T-helper 9 cell (primary cell): Measurements from ENCODE around the gene SYT6.
"Not testable (repeated sequence)": the region's sequence is repeated elsewhere in the genome, so short reads cannot be mapped to it uniquely, and the experiment has no call there.

Source experiments
- DNase-seq: peaks from one replicate; pipeline ENCODE4 v3.0.0-alpha.2; 2020

The SYT6 gene

GRCh38 chr1:114091711-114092110 is 62.0 kb downstream of the SYT6 start:
- DNase-seq = no peak

GRCh38 chr1:114090738-114091505 is 62.7 kb downstream of the SYT6 start:
- DNase-seq = no peak

DNA sequence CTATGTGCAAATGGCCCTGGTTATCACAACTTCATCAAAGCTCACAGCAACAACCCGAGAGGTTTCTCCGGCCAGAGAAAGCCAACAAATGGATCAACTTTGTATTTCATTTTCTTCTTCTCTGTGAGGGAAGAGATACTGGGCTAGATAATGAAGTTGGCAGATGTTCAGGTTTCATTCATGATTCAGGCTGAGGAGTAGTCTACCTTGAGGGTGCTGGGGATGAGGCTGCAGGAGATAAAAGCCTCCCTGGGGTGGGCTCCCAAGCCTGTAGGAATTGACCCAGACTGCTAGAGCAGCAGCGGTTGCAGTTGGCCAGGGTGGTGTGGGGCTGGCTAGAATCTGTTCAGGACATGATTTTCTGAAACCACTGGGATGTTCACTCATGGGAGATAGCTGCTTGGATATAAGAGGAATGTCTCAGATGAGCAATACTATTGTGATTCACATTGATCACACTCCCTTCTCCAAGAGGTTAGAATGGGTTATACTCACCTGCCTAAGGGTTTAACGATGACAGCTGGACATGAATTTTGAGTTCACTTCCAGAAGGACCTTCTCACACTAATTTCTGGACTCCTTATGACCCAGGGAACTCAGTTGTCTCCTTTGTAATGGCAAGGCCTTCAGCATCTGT is 64.0 kb downstream of the SYT6 start:
- DNase-seq = no peak

- no peak for DNase-seq
Measured at GRCh38 chr1:114088392-114089299, 65.0 kb downstream of the SYT6 start.

- no peak for DNase-seq
Measured at GRCh38 chr1:114087495-114087894, 66.2 kb downstream of the SYT6 start.

GRCh38 chr1:114086601-114087368 is 66.9 kb downstream of the SYT6 start:
- no peak for DNase-seq

- no peak for DNase-seq
Measured at GRCh38 chr1:114082867-114083585, 70.6 kb downstream of the SYT6 start.

DNA sequence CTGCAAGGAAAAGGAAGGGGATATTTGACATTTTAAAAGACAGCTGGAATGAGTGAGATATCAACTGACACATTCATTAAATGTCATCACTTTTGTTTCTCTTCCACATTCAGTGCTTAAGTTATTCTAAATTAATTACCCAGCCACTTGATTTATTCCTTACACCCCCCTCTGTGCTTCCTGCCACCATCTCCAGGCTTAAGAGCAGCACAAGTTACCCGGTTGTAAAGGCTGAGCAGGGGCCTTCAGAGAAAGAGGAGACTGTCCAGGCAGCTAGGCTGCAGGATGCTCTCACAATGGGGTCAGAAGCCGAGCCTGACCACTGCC is 71.4 kb downstream of the SYT6 start:
- DNase-seq = no peak

DNA sequence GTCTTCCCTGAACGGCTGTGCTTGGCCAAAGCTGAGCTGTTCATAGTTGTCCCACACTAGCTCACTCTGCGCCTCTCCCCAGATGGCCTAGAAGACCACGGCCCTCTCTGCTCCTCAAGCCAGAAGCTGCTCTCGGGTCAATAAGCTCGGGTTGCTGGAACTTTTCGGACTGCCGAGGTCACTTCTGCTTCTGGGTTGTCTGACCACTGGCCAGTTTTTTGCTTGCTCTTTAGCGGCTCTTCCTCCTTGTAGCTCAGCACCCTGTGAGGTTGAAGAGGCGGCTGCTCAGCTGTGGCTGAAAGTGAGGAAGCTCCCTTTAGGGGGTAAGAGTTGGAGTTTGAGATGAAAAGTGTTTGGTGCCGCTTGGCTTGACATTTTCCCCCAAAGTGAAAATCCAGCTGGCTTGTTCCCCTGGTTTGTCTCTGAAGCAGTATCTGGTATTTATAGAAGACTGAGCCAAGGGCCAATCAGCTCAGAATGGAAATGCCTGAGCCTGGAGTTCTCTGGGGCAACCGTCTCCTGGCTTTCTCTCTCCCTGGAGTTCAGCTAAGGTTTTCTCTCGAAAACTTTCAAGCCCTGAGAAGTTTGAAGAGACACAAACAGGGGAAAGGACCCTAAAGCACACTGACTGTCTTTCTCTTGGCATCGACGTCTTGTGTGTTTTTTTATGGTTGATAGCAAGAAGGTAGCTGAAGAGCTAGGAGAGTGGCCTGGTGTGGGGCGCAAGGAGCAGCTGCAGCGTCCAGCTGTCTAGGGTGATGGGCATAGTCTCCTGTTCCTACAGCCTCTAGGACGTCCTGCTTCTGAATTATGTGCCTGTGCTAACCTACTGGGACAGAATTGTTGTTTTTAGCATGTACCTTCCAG is 72.0 kb downstream of the SYT6 start:
- DNase-seq = no peak

- no peak for DNase-seq
Measured at GRCh38 chr1:114080511-114081436, 72.9 kb downstream of the SYT6 start.

DNA sequence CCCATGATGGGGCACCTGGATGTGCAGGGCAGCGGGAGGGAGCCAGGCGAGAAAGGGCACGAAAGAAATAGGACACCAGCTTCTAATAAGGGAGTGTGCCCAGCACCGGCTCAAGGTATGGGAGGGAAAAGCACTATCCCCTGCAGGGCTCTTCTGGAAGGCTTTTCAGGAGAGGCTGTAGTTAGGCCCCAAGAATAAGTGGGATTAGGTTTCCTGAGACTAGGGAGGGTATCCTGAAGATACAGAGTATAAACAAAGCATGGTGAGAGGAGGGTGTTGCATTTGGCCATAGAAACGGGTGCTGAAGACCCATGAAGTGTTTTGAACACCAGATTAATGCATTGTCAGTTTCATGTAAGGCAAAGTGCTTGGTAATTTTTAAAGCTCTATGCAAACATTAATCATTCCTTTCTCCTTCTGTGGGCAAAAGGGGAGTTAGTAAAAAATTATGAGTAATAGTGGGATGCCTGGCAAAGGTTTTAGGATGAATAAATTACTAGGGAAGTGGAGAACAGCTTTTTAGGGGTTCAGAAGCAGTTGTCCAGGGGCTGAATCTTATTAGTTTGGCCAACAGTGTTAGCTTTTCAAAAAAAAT is 74.0 kb downstream of the SYT6 start:
- no peak for DNase-seq

DNA sequence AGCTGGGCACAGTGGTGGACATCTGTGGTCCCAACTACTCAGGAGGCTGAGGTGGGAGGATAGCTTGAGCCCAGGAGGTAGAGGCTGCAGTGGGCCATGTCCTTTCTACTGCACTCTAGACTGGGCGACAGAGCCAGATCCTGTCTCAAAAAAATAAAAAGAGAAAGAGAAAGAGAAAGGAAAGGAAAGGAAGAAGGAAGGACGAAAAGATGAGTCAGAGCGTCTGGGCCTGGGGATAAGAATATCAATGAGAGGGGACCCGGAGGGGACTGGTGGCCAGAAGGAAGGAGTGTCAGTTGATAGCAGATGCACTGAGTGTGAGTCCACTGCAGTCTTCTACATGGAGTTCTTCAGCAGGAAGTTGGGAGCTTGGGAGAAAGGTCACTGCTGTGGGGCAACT is 75.6 kb downstream of the SYT6 start:
- DNase-seq = no peak

- DNase-seq = no peak
Measured at GRCh38 chr1:114077188-114077587, 76.5 kb downstream of the SYT6 start.

DNA sequence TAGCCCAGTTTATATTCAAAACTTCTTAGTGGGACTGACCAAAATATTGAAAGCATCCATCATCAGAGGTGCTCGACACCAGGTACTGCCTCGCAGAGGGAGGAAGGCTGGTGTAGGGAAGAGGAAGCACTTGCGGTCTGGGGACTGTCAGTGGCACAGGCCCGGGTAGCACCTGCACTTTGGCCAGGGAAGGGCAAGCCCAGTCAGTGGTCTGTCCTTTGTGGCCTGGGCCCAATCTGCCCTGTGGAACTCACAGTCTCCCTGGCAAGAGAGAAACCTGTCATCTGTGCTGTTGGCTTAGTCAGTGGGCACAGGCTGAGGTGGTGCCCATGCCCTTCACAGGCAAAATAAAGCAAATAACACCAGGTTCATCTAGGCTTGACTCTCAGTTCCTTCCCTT is 77.4 kb downstream of the SYT6 start:
- DNase-seq = no peak

DNA sequence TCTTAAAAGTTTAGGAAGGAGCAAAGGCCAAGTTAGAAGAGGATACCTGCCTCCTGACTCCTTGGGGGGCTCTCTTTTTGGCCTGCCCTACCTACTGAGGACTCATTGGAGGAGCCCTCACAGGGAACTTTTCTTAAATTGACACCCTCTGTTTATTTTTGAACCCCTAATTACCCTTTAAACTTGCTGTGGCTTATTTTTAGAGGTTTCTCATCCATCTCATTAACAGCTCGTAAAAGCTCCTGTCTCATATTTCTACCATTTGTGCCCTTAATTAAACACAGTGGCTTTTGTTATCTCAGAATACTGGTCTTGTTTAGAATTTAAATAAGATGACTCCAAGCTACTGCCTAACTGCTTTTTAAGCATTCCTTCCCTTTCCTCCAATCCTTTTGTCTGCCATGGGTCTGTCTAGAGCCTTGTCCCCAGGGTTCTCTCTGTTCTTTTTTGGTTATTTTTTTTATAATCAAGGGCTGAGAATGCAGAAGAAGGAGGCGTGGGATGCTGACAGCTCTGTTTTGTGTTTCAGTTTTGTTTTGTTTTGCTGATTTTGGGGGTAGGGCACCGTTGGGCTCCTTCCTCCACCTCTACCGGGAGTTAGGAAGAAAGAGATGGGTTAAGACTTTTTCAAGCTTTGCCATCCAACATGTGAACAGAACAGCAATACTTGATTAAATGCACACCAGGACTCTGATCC is 78.0 kb downstream of the SYT6 start:
- DNase-seq = no peak

GRCh38 chr1:114075105-114075504 is 78.6 kb downstream of the SYT6 start:
- DNase-seq = no peak

DNA sequence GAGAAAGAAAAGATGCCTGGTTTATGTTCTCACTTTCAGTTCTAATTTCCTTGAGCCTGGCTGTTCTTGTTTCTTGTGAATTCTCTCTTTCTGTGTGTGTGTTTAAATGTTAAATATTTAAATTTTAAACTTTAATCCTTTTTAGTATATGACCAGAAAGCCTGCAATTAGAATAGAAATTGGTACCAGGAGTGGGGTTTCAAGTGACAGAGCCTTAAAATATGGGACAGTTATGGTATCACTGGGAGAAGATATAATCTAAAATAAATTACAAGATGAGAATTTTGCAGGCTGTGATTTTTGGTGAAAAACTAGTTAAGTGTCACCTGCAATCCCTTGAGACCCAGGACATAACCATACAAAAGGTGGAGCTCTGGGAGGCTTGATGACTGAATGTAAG is 81.4 kb downstream of the SYT6 start:
- DNase-seq = no peak

GRCh38 chr1:114069762-114070161 is 83.9 kb downstream of the SYT6 start:
- not testable (repeated sequence) for DNase-seq

GRCh38 chr1:114068684-114069083 is 85.0 kb downstream of the SYT6 start:
- not testable (repeated sequence) for DNase-seq
